Measurements from ENCODE around the gene RPS6KA3. TPM values are rescaled to one million over a fixed set of nuclear protein-coding genes. Genes with fewer than 3 reads are reported as not detected.

The RPS6KA3 gene
- total RNA-seq, 1 experiment from 2014 or later: 9.2 TPM

DNA sequence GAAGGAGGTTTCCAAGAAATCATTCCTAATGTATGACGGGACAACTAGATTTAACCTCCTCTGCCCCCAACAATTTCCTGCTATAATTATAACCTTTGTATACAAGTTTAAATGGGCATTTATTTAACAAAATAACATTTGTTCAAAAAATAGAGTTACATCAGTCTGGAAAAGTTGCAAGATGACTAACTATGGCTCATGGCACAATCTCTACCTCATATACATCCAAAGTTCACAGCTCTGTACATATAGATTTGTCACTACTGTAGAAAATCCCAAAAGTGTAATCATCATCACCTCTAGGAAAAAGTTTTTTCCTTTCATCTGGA is 3.8 kb upstream of the RPS6KA3 start:
- TF ChIP-seq, protein P1, sequence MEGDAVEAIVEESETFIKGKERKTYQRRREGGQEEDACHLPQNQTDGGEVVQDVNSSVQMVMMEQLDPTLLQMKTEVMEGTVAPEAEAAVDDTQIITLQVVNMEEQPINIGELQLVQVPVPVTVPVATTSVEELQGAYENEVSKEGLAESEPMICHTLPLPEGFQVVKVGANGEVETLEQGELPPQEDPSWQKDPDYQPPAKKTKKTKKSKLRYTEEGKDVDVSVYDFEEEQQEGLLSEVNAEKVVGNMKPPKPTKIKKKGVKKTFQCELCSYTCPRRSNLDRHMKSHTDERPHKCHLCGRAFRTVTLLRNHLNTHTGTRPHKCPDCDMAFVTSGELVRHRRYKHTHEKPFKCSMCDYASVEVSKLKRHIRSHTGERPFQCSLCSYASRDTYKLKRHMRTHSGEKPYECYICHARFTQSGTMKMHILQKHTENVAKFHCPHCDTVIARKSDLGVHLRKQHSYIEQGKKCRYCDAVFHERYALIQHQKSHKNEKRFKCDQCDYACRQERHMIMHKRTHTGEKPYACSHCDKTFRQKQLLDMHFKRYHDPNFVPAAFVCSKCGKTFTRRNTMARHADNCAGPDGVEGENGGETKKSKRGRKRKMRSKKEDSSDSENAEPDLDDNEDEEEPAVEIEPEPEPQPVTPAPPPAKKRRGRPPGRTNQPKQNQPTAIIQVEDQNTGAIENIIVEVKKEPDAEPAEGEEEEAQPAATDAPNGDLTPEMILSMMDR (conservative IDR thresholded peaks at IDR 0.05): no peak
- H3K27ac Mint-ChIP-seq: no peak overlapping the region
- no peak overlapping the region for H3K23ac ChIP-seq (ENCODE audit: insufficient read length, low read depth, low read length)
- peaks cover 3% of the 10 kb centered on the region for H3K23me2 ChIP-seq (ENCODE audit: insufficient read length, low read depth, low read length, poor library complexity, severe bottlenecking)
- H2BK20ac ChIP-seq (ENCODE audit: low read depth, low read length, poor library complexity, severe bottlenecking): no peak overlapping the region
- no peaks in the 10 kb centered on the region for H3K4me1 Mint-ChIP-seq
- no peak overlapping the region for H3T11ph ChIP-seq (ENCODE audit: low read length)
- no peak overlapping the region for H2BK12ac ChIP-seq (ENCODE audit: insufficient read length, low read depth, low read length)
- no peak overlapping the region for H3K14ac ChIP-seq (ENCODE audit: insufficient read depth, low read length)
- H3K36me3 Mint-ChIP-seq (ENCODE audit: insufficient read depth in 1 of 3, low read depth in 3 of 3): no peaks in the 10 kb centered on the region
- H2AFZ ChIP-seq (ENCODE audit: low read length): no peak overlapping the region
- peaks cover 53% of the 10 kb centered on the region for H3K27me3 Mint-ChIP-seq (ENCODE audit: low read depth)
- no peaks in the 10 kb centered on the region for H4K20me1 ChIP-seq (ENCODE audit: control insufficient read depth, insufficient read depth, insufficient read length)
- H3K4me1 ChIP-seq (ENCODE audit: insufficient read depth, low read length): no peaks in the 10 kb centered on the region
- no peak overlapping the region for H2BK15ac ChIP-seq (ENCODE audit: low read depth, low read length)
- no peak overlapping the region for H3K18ac ChIP-seq (ENCODE audit: insufficient read length, low read depth, low read length)
- H3K79me2 ChIP-seq (ENCODE audit: insufficient read depth, low read length): no peaks in the 10 kb centered on the region
- no peak overlapping the region for H4K91ac ChIP-seq (ENCODE audit: insufficient read length, low read depth, low read length)
- H3K9me3 ChIP-seq (ENCODE audit: control insufficient read depth, low read depth, low read length): peaks cover 13% of the 10 kb centered on the region
- no peak overlapping the region for H4K8ac ChIP-seq (replicated peaks; ENCODE audit: insufficient read length, low read depth, low read length)
- H3K27me3 ChIP-seq (ENCODE audit: insufficient read depth, low read length): peaks cover 4% of the 10 kb centered on the region; the same call in 1 of the 2 replicates
- WGBS (ENCODE audit: extremely low coverage, insufficient read length, low lambda C conversion rate): no CpG with 5 or more reads among the region's 1 CpG
- H3K27ac ChIP-seq (ENCODE audit: insufficient read length, low read depth, low read length): no peak overlapping the region
- H3K56ac ChIP-seq (ENCODE audit: insufficient read length, low read depth, low read length): no peak overlapping the region
- no peak overlapping the region for H2BK5ac ChIP-seq (ENCODE audit: insufficient read length, low read length)
- no peak overlapping the region for H3K4me3 Mint-ChIP-seq
- no peak overlapping the region for H3K4ac ChIP-seq (ENCODE audit: low read depth, low read length)
- H3K4me2 ChIP-seq (ENCODE audit: insufficient read depth, insufficient read length, low read length): no peak overlapping the region
- peaks cover 37 to 47% of the 10 kb centered on the region in 2 experiments for H3K9me3 Mint-ChIP-seq
- no peak overlapping the region for H3K9ac ChIP-seq (ENCODE audit: extremely low read depth, insufficient read length, low read length)
- H4K5ac ChIP-seq (ENCODE audit: insufficient read length, low read depth, low read length): no peak overlapping the region
- no peak for DNase-seq
- no peak overlapping the region for H2BK120ac ChIP-seq (ENCODE audit: low read depth, low read length, poor library complexity, severe bottlenecking)
- no peak overlapping the region for H2AK5ac ChIP-seq (ENCODE audit: insufficient read length, low read length)
- no peaks in the 10 kb centered on the region for H3K79me1 ChIP-seq (ENCODE audit: insufficient read depth, low read depth, low read length, poor library complexity, severe bottlenecking)
